Loucy (cell line): ENCODE results near the gene PACSIN2.

Source experiments
- EZH2phosphoT487 ChIP-seq: fragments of 200-600 bp; IDR thresholded peaks from 2 replicates; pipeline ENCODE4 v1.6.1; 2018; ENCODE audit warnings: antibody characterized with exemption, mild to moderate bottlenecking, moderate library complexity, borderline replicate concordance
- TF ChIP-seq, protein P1 (sequence below): fragments of 200-600 bp; sonication (generic); conservative IDR thresholded peaks from 2 replicates; pipeline ENCODE4 v1.5.1; 2014; ENCODE audit warnings: mild to moderate bottlenecking, antibody characterized with exemption, low read length

DNA sequence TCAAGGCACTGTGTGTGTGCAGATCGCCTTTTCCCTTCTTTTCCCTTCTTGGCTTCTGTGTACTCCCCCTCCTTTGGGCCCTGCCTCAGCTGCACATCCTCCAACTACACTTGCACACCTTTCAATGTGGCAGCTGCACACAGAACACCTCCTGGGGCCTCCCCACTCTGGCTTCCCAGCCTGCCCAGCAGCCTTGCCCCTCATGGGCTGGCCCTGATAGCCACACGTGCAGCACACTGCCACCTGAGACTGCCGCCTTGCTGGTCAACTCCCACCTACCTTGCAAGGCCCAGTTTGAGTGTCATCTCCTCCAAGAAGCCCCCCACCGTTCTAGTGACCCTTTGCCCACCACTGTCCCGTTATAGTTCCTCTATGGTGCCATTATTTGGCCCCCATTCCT is 80.6 kb downstream of the PACSIN2 start:
- TF ChIP-seq, protein P1, sequence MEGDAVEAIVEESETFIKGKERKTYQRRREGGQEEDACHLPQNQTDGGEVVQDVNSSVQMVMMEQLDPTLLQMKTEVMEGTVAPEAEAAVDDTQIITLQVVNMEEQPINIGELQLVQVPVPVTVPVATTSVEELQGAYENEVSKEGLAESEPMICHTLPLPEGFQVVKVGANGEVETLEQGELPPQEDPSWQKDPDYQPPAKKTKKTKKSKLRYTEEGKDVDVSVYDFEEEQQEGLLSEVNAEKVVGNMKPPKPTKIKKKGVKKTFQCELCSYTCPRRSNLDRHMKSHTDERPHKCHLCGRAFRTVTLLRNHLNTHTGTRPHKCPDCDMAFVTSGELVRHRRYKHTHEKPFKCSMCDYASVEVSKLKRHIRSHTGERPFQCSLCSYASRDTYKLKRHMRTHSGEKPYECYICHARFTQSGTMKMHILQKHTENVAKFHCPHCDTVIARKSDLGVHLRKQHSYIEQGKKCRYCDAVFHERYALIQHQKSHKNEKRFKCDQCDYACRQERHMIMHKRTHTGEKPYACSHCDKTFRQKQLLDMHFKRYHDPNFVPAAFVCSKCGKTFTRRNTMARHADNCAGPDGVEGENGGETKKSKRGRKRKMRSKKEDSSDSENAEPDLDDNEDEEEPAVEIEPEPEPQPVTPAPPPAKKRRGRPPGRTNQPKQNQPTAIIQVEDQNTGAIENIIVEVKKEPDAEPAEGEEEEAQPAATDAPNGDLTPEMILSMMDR: no peak
- TF ChIP-seq EZH2phosphoT487: no peak
